GM21360 (cell line): Measurements from ENCODE around the gene DNLZ.
A peak's percentile ranks its signal among the peaks of the same experiment; 100 is the strongest.
"Not testable (repeated sequence)": the region's sequence is repeated elsewhere in the genome, so short reads cannot be mapped to it uniquely, and the experiment has no call there.

Experiments
- ATAC-seq: cut with Tn5 transposase; IDR thresholded peaks from one replicate; pipeline ENCODE4 v1.9.1; 2021; ENCODE audit warnings: mild to moderate bottlenecking, moderate library complexity; ENCODE audit not compliant: unreplicated experiment

The DNLZ gene

DNA sequence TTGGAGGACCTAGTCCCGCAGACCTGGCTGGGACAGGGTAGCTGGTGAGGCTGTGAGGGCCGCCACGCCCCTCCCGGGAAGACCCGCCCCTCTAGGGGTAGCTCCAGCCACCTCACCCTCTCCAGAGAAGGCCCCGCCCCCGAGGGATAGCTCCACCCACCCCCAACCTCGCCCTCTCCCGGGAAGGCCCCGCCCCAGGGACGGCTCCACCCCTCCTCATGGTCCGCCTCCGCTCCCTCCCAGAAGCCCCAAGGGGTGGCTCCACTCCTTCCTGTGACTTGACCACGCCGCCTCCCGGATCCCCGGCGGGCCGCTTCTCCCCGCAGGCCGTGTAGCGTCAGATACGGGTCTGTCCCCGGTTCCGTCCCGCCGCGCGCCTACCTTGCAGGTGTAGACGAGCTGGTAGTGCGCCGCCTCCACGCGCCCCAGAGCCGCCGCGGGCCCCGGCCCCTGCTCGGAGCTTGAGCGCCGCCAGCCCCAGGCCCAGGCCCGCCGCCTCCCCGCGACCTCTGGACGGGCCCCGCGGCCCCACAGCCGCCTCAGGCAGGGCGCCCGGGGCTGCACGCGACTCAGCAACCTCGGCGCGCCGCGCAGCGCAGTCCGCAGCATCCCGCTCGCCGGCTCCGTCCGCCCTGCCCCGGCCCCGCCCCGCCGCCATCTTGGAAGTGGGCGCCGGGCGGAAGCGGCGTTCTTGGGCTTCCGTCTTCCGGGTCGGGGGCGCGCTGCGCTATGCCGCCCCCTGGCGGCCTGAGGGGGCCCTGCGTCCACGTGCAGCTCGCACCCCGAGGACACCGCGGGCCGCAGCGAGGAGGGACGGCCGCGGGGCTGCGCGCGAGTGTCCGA, at the start of gene DNLZ:
Gene DNLZ, minus strand, starts transcription at position 639 of the 843 bp plus-strand sequence. Its CDS starts 30 bp downstream, at position 609.
- ATAC-seq: peak; percentile 64

DNA sequence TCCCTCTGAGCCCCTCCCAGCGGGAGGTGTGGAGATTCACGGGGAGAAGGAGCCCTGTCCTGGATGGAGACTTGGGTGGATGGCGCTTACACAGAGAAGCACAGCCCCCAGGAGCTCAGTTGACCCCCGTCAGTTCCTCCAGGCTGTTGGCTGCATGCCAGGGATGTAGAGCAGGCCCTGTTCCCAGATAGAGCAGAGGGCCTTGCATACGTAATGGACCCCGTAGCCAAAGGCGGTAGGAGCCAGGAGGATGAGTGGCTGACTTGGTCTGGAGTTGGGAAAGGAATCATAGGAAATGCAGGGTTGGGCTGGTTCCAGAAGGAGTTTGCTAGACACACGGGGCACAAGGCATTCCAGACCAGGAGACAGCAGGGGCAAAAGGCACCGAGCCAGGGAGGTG, 49.4 kb upstream of the DNLZ start:
- ATAC-seq: no peak

DNA sequence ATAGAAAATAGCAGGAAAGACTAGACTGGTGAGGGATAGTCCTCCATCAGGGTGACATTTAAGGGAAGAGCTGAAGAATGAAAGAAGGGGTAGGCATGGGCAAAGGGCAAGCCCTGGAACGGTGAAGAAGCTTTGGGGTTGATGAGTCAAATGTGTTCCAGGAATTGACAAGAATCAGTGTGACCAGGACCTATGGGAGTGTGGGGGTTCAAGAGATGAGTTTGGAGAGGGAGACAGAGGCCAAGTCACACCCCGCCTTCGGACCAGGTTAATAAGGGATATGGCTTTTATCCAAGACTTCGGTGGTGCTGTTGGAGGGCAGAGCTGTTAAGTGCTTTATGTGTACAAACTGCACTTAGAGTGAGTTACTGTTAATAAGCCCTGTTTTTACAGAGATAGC, 47.8 kb upstream of the DNLZ start:
- ATAC-seq: no peak

DNA sequence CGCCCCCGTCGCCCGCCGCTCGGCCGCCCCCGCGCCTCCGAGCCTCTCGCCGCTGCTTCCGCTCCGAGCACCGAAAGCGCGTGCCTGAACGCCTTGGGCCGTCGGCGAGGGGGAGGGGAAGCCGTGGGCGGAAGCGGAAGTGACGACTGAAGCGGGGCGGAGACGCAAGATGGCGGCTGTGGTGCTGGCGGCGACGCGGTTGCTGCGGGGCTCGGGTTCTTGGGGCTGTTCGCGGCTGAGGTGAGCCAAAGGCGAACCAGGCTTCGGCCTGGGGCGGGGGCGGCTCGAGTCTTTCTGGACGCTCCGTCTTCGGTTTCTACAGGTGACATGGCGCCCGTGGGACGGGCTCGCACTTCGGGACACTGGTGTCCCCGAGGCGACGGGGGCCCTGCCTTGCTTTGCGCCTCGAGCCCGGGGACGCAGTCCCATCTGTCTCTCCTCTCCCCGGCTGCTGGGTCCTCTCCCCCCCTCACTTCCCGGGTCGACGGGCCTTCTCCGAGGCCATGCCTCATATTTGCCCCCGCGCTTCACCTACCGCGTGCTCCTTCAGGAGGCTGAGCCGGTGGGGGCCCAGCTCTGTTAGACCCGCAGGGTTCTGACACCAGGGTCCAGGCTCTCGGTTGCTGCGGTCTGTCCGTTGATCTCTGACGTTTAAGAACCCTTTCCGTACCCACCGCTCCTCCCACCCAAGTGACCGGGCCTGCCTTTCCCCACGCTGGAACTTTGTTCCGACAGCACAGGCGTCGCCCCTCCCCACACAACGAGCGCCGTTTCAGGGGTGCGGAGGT, 47.1 kb upstream of the DNLZ start, which contains the start of the genes ENTR1 and PMPCA:
Gene ENTR1, minus strand, starts transcription at position 115 of the 788 bp plus-strand sequence. CDS start 217 bp downstream, outside the sequence.
Gene PMPCA, plus strand, starts transcription at position 159 of the 788 bp plus-strand sequence. Its CDS starts 11 bp downstream, at position 170.
- peak; percentile 86 for ATAC-seq

DNA sequence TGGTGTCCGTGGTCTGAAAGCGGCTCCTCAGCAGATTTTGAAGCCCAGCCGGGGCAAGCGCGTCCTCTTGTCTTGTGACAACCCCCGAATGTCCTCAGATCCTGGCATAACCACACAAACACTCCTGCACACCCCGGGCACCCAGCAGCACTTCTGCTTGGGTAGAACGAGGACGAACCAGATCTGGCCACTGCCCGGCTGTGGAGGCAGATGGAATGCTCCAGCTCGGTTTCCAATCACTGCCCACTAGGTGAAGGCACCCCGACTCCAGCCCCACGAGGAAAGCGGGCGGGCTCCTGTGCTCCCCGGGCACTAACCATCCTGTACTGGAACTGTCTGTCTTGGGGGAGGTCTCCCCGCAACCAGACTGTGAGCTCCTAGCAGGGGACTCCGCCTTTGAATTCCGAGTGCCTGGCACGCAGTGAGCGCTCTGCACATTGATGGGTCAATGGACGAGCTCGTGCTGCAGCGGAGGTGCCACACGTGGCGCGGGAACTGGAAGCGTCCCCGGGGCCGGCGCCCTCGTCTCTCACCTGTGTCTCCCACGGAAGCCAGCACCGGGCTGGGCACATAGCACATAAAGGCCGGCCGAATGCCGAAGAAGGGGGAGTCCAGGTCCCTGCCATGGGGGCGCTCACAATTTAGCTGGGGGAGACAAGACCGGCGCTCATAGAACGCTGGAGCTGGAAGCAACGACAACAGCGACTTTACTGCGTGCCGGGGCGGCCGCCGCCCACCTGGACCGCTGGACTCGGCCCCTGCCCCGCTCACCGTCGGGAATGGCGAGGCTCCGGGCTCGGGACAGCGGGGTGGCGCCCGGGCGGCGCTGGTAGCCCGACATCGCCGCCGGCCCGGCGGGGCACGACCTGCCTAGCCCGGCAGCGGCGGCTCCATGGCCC, 46.3 kb upstream of the DNLZ start:
- peak; percentile 19 for ATAC-seq

DNA sequence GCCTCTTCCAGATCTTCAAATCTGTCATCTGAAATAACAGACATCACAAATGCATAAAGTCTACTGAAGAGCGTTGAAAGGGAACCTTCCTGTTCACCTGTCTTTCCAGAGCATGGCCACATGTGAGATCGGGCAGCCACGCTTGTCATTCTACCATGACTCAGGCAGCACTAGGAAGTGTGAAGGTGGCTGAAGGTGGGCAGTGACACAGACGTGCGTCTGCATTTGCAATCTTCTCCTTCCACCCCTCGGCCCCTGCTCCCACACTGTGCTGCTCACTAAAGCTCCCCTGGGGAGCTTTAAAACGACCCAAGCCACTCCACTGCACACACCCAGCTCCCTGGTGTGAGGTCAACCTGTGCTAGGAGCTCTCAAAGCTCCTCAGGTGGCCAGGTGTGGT, 44.4 kb upstream of the DNLZ start:
- no peak for ATAC-seq

DNA sequence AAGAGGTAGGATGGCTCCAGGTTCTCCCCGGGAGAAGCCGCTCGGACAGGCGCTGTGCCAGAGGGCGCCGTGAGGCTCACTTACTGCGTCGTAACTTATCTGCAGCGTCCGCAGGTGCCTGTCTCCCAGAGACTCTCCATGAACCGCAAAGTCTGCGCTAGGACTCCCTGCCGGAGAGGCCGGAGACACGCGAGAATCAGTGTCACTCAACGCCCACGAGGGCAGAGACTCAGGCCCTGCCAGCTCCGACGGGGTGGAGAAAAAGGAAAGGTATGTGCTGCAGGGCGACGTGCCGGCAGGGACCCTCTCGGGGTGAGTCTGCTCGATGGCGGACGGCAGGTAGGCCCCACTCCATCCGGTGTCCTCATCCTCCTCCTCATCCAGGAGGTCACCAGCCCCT, 43.5 kb upstream of the DNLZ start:
- ATAC-seq: not testable (repeated sequence)

DNA sequence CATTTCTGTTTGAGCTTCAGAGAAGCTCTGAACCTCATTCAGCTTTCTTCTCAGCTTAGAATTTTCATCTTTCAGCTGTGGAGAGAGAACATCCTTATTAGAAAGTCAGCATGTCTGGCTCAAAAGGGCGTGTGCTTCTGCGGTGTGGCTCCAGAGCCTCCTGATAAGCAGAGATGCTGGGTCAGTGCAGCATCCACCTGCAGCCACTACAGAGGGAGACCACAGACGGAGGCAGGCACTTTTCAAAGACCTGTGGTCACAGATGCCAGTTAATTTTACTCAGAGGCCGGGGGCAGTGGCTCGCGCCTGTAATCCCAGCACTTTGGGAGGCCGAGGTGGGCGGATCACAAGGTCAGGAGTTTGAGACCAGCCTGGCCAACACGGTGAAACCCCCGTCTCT, 42.4 kb upstream of the DNLZ start:
- not testable (repeated sequence) for ATAC-seq

DNA sequence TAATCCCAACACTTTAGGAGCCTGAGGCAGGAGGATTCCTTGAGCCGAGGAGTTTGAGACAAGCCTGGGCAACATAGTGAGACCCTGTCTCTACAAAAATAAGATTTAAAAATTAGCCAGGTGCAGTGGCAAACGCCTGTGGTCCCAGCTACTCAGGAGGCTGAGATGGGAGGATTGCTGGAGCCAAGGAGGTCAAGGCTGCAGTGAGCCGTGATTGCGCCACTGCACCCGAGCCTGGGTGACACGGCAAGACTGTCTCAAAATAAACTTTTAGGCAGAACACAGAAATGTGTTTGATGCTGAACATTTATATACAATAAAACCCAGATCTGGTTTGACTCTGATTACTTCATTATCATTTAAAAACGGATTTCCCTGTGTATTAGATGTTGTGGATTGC, 41.9 kb upstream of the DNLZ start:
- ATAC-seq: no peak

DNA sequence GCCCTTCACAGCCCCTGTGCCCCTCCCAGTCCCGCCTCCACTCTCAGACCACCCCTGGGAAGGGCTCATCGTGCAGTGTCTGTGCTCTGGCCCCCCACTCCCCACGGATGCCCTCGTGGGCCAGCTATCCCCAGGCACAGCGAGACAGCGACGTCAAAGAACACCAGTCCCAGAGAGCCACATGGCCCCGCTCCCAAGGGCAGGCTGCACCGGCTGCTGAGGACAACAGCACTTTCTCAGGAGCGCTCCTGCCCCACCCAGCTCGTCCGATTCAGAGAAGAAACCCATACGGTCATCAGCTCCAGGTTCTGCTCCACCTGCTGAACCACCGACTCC, 41.2 kb upstream of the DNLZ start:
- no peak for ATAC-seq

DNA sequence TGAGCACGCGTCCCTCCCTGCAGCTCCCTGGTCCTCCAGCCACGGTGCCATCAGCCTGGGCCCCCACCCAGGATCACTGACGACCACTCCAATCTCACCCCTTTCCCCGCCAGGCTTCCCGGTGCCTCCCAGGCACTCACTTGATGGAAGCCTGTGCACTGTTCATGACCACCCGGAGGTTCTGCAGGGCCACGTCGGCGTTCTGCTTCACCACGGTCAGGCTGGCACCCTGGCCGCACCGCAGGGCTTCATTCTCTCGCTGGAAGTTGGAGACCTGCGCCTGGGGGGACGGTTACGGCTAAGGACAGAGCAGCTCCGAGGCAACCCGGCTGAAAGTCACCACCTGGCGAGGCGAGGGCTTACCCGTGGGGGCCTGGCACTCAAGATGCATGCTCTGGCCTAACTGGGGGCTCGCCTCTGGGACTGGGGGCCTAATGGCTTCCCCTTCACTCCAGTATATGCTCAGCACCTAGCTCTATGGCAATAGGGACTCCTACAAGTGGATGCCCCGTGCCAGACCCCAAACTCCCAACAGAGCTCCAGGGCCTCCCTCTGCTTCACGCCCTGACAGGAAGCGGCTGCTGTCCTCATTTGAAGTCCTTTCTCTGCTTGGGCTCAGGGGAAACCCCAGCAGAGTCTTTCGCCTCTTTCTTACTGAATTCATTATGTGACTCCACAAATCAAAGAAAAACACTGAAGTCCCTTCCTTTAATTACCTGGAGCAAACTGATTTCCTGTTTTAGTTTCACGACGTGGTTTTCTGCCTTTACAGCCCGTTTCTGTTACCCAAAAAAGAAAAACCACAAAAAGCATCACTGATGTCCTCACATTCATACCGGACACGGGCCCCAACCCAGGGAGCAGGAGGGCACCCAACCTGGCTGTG, 40.6 kb upstream of the DNLZ start:
- ATAC-seq: no peak

DNA sequence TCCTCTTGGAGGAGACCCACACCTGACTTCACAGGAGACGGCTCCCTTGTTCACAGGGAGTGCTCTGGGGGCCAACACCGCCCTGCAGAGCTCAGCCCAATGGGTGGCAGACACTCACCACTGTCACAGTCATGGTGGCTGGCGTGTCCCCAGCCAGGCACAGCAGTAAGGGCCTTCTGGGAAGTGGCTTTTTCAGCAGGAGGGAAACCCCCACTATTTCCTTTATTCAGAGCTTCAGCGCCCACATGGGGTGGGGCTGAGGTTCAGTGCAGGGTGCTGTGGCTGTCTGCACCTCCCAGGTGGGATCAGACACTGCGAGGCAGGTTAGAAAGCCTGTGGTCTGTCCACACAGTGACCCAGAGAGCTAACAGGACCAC, 40.0 kb upstream of the DNLZ start:
- ATAC-seq: no peak

DNA sequence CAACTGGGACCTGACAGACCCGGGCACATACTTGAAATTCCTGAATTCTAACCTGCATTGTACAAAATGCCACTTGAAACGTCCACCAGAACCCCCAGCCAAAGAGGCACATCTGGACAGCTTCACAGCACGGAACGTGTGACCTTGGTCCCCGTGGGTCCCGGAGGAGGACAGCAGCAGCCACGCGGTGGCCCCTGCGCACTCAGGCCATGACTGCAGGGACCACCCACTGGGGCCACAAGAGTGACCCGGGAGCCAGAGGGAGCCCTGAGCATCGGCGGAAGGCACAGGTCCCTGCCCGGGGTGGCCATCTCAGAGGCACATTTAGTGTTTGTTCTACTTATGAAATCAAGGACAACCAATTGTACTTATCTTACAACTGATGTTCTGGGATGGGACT, 38.5 kb upstream of the DNLZ start:
- ATAC-seq: no peak

DNA sequence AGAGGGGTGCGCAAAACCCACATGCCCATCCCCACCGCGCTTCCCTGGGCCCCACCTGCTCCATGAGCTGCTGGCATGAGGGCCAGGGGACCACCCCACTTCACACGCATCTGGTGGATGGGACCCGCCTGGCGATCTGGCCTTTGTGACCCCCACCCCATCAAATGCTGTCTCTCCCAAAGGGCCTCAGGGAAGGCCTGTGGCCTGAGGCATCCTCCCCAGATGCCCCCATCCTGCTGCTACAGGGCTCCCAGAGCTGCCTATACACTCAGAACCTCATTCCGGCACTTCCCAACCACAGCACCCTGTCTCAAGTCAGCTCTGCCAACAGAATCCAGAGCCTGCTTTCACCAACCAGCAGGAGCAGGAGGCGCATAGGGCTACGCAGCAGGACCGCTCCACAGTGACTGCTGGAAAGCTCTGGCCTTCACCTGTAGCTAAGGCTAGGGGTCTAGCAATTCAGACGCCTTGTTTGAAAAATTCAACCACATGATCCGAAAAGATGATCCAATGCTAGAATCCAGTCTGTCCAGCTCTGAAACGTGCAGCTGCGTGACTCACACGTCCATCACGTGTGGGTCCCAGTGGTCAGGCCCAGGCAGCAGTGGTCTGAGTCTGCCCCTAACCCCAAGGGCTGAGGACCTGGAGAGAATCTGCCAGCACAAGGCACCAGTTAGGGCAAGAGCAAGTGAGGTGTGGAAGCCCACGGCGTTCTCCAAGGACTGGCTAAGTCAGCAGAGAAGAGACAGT, 37.8 kb upstream of the DNLZ start:
- ATAC-seq: no peak

DNA sequence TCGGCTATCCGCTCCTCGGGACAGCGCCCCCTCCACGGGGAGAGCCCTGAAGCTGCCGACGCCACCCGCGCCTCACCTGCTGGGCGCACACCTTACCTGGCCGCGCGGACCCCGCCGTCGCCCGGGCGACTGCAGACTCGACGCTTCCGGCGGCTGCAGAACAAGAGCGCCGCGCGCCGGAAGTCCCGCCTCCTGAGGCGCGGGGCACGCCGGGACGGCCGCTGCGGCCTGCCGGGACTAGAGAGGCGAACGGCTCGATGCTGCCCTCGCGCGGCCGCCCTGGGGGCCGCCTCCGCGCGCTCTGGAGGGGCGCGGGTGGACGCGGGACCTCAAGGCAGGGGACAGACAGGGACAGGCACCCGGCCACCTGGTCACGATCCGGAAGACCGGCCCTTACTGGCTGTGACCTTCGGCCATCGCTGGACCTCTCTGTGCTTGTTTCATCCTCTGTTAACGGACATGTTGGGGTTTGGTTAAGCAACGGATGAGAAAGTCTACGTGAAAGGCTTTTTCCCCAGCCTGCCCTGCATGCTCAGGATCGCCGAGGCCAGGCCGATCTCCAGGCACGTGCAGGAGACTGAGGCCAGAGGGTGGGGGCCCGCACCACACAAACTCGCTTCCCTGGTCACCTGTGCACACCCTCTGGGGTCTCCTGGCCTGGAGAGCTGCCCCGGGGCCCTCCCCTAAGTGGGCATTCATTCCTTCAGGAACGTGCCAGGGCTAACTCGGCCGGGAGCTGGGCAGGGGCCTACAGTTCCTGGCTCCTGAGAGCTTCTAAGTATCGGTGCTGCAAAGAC, 36.7 kb upstream of the DNLZ start, which contains the start of gene SNAPC4:
Gene SNAPC4, minus strand, starts transcription at position 133 of the 797 bp plus-strand sequence. CDS start 1,742 bp downstream, outside the sequence.
- peak; percentile 59 for ATAC-seq

DNA sequence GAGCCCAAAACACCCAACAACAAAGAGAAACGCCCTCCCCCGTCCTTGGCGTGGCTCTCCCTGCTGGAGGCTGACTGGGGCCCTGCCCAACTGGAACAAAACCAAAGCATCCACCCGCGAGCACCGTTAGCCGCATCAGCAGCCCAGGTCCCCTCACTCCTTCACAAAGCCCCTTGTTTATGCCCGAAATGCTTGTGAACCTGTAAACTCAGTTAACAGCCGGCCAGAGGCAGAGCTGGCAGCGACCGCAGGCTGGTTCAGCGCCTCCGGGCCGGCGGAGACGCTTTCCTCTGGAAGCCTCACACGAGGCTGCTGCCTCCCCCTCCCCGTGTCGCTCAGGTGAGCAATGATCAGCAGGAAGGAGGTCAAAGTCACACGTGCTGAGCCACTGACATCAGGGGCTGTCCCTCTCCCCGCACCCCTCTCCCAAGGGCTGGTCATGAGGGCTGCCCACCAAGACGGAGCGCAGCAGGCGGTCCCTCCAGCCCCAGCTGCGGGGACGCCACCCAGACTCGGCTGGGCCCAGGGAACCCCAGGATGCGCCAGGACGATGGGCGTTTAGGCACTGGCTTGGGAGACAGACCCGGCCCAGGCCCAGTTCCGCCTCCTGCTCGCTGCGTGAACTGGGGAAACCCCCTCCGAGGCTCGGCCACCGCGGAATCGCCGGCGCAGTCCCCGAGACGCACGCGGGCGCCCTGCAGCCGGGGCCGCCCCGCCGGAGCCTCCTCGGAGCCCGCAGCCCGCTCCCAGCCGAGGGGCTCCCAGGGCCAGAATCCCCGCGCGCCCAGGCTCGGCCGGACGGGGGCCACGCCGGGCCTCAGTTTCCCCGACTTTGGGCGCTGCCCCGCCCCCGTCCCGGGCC, 35.9 kb upstream of the DNLZ start:
- ATAC-seq: peak; percentile 25

DNA sequence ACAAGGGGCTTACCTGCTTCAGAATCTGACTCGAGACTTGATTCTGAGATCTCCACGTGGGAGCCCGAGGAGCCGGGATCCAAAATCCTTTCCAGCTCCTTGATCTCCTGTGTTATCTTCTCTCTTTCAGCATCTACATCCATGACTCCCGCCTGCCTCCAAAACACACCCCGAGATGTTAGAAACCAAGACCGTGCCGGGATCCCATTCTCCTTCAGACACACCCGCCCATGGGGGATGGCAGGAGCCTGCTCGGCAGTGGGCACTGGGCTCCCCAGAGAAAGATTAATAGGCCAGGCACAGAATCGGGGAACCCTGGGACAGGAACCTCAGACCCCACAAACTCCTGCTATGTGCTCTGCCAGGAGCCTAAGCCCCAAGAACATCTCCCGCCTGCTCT, 34.7 kb upstream of the DNLZ start:
- no peak for ATAC-seq
